NCI-H2081 treated with DMSO at 0.1 percent for 48 hours (cell line): ENCODE results near the gene SCNN1G.

Experiments used
- DNase-seq: peaks from one replicate; lab custom pipeline; 2025; lab: John Stamatoyannopoulos, UW

Gene SCNN1G

GRCh38 chr16:23255000-23255399, 72.5 kb downstream of the SCNN1G start:
- no peak for DNase-seq

GRCh38 chr16:23256440-23256839, 73.9 kb downstream of the SCNN1G start:
- no peak for DNase-seq

GRCh38 chr16:23257682-23258081, 75.1 kb downstream of the SCNN1G start:
- no peak for DNase-seq

GRCh38 chr16:23258919-23259237, 76.3 kb downstream of the SCNN1G start:
- no peak for DNase-seq
